ENCODE data around the gene PRDM5. TPM values are rescaled to one million over a fixed set of nuclear protein-coding genes. Genes with fewer than 3 reads are reported as not detected.

PRDM5 gene
- total RNA-seq, 1 experiment from 2014 or later: 0.85 TPM

DNA sequence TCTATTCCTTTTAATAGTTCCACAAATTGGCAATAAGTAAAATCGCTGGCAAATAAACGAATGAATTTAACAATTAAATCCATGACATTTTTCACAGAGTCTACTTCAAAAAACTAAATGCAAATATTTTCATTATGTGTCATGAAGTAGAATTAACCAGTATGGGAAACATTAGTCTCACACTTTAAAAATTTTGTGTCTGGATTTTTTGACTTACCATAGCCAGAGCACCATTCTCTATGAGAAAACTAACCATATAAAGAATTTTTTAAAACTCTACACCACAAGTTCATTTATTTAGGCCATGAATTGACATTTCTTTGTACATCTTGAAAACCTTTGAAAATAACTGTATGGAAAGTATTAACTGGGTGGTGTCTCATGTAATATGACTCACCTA is 41.2 kb downstream of the PRDM5 start:
- H3K9me2 ChIP-seq (ENCODE audit: insufficient read depth): 0 out of 2 replicates have a peak, but pooled peaks cover 3% of the 10 kb centered on the region
- H3K27me3 ChIP-seq (ENCODE audit: insufficient read depth, low read depth): no peaks in the 10 kb centered on the region
- no peaks in the 10 kb centered on the region for H3F3A ChIP-seq (ENCODE audit: insufficient read depth, low read depth)
- H3K9me3 ChIP-seq (ENCODE audit: insufficient read depth, low read depth): no peaks in the 10 kb centered on the region
- BruUV-seq (replicated peaks): no TSS peak
- no peaks in the 10 kb centered on the region for H3K79me2 ChIP-seq (ENCODE audit: low read depth)
- ChIA-PET CTCF (no interaction called here), POLR2A (ENCODE audit: unreplicated experiment) (no interaction called here)
- H3K4me2 ChIP-seq: no peak overlapping the region
- no peak overlapping the region for H3K4me3 ChIP-seq
- no peak for DNase-seq
- H3K27ac ChIP-seq: no peak overlapping the region
- TF ChIP-seq, protein P1, sequence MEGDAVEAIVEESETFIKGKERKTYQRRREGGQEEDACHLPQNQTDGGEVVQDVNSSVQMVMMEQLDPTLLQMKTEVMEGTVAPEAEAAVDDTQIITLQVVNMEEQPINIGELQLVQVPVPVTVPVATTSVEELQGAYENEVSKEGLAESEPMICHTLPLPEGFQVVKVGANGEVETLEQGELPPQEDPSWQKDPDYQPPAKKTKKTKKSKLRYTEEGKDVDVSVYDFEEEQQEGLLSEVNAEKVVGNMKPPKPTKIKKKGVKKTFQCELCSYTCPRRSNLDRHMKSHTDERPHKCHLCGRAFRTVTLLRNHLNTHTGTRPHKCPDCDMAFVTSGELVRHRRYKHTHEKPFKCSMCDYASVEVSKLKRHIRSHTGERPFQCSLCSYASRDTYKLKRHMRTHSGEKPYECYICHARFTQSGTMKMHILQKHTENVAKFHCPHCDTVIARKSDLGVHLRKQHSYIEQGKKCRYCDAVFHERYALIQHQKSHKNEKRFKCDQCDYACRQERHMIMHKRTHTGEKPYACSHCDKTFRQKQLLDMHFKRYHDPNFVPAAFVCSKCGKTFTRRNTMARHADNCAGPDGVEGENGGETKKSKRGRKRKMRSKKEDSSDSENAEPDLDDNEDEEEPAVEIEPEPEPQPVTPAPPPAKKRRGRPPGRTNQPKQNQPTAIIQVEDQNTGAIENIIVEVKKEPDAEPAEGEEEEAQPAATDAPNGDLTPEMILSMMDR (conservative IDR thresholded peaks at IDR 0.05): no peak
- TF ChIP-seq EZH2 (IDR thresholded peaks at IDR 0.05; ENCODE audit: low read depth): no peak
- no peaks in the 10 kb centered on the region for H3K36me3 ChIP-seq (ENCODE audit: low read depth)
- H4K20me1 ChIP-seq (ENCODE audit: insufficient read depth): no peaks in the 10 kb centered on the region
- H3K4me1 ChIP-seq (replicated peaks; ENCODE audit: insufficient read depth): no peaks in the 10 kb centered on the region
- intact Hi-C loops (cut with micrococcal nuclease; ENCODE audit: unreplicated experiment): no loop called here
- no peak overlapping the region for H2AFZ ChIP-seq

DNA sequence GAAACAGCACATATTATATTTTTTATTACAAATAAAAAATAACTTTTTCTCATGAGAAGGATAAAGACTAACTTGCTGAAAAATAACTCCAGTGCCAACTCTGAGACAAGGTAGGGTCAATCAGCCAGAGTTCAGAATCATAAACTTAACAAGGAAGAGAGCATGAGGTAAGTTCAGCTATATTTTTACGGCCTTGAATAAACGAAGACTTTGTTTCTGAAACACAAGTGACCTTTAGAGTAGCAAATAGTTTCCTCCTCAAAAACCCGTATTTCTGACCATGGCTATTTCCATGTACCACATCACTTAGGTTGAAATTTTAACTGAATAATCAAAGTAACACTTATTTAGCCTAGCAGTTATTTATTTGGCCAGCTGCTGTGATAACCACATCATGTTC is 45.5 kb downstream of the PRDM5 start:
- Histone ChIP-seq H3K36me3 (ENCODE audit: low read depth) (no peaks in the 10 kb centered on the region), H3K4me1 (replicated peaks; ENCODE audit: insufficient read depth) (no peaks in the 10 kb centered on the region), H3K9me2 (ENCODE audit: insufficient read depth) (0 out of 2 replicates have a peak, but pooled peaks cover 3% of the 10 kb centered on the region), H2AFZ (no peak overlapping the region), H3K9me3 (ENCODE audit: insufficient read depth, low read depth) (no peaks in the 10 kb centered on the region), H3F3A (ENCODE audit: insufficient read depth, low read depth) (no peaks in the 10 kb centered on the region), H3K4me3 (no peak overlapping the region), H4K20me1 (ENCODE audit: insufficient read depth) (no peaks in the 10 kb centered on the region), H3K4me2 (no peak overlapping the region), H3K27me3 (ENCODE audit: insufficient read depth, low read depth) (no peaks in the 10 kb centered on the region), H3K27ac (no peak overlapping the region), H3K79me2 (ENCODE audit: low read depth) (no peaks in the 10 kb centered on the region)
- ChIA-PET CTCF (no interaction called here), POLR2A (ENCODE audit: unreplicated experiment) (no interaction called here)
- TF ChIP-seq, protein P1 (conservative IDR thresholded peaks at IDR 0.05): no peak
- no peak for TF ChIP-seq EZH2 (IDR thresholded peaks at IDR 0.05; ENCODE audit: low read depth)
- intact Hi-C loops (cut with micrococcal nuclease; ENCODE audit: unreplicated experiment): no loop called here
- BruUV-seq (replicated peaks): no TSS peak
- no peak for DNase-seq

DNA sequence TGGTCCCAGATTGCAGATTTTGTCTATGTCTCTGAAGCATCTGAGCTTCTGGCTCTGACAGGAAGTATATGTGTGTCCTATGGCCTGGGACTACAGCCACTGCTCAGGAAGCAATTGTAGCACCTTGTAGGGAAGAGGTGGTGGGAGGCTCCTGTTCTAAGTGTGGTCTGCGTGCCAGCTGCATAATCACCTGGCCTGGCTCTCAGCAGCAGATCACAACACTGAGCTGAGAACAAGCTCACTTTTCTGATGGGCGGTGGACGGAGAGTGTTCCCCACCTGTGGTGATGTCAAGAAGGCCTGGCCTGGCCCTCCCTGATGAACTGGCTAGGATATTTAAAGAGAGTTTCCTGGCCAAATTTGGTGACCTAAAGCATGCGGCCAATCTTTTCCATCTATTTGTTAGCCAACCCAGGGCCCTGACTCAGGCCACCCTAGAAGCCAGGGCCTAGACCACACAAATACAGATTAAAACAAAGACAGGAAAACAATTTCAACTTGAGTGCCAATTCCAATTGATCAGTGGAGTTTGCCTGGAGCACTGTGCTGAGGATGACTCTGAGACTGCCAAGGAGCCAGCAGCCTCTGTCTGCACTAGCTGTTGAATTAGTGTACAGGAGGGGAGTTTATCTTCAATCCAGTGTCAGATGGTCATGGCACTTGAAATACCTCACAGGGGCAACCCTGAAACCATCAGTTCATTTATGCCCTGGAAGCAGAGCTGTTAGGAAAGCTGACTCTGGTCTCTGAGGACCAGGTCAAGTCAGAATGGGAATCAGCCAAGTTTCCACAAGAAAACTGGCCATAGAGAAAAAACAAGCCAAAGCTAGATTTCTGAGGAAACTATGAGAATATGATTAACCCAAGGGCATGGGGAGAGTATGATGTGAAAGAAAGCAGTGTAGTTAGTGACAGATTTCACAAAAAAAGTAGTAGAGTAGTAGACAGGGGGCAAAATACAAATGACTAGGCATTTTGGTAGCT is 47.4 kb downstream of the PRDM5 start:
- no peaks in the 10 kb centered on the region for H3F3A ChIP-seq (ENCODE audit: insufficient read depth, low read depth)
- H2AFZ ChIP-seq: no peak overlapping the region
- BruUV-seq (replicated peaks): no TSS peak
- TF ChIP-seq EZH2 (IDR thresholded peaks at IDR 0.05; ENCODE audit: low read depth): no peak
- TF ChIP-seq, protein P1 (conservative IDR thresholded peaks at IDR 0.05): no peak
- no peak overlapping the region for H3K4me3 ChIP-seq
- ChIA-PET CTCF (no interaction called here), POLR2A (ENCODE audit: unreplicated experiment) (no interaction called here)
- H3K27me3 ChIP-seq (ENCODE audit: insufficient read depth, low read depth): no peaks in the 10 kb centered on the region
- H4K20me1 ChIP-seq (ENCODE audit: insufficient read depth): no peaks in the 10 kb centered on the region
- no peak for DNase-seq
- H3K4me2 ChIP-seq: no peak overlapping the region
- no peaks in the 10 kb centered on the region for H3K79me2 ChIP-seq (ENCODE audit: low read depth)
- no peaks in the 10 kb centered on the region for H3K4me1 ChIP-seq (replicated peaks; ENCODE audit: insufficient read depth)
- no peaks in the 10 kb centered on the region for H3K9me2 ChIP-seq (ENCODE audit: insufficient read depth)
- intact Hi-C loops (cut with micrococcal nuclease; ENCODE audit: unreplicated experiment): no loop called here
- no peaks in the 10 kb centered on the region for H3K36me3 ChIP-seq (ENCODE audit: low read depth)
- H3K27ac ChIP-seq: no peak overlapping the region
- H3K9me3 ChIP-seq (ENCODE audit: insufficient read depth, low read depth): no peaks in the 10 kb centered on the region
